SH-SY5Y (cell line): ENCODE results near the gene RPL10A.

Source experiments
- GATA2 ChIP-seq: IDR thresholded peaks from 2 replicates; pipeline ENCODE4 v1.6.1; 2011; ENCODE audit warnings: mild to moderate bottlenecking, low read depth, low read length
- GATA3 ChIP-seq: IDR thresholded peaks from 2 replicates; pipeline ENCODE4 v1.6.1; 2011; ENCODE audit warnings: low read depth, mild to moderate bottlenecking, low read length, moderate library complexity

The RPL10A gene

GRCh38 chr6:35497571-35498421 lies 29.6 kb downstream of the RPL10A start:
- TF ChIP-seq GATA3 (no peak), GATA2 (no peak)

GRCh38 chr6:35498422-35499067 lies 30.3 kb downstream of the RPL10A start:
- TF ChIP-seq GATA2 (no peak), GATA3 (no peak)

DNA sequence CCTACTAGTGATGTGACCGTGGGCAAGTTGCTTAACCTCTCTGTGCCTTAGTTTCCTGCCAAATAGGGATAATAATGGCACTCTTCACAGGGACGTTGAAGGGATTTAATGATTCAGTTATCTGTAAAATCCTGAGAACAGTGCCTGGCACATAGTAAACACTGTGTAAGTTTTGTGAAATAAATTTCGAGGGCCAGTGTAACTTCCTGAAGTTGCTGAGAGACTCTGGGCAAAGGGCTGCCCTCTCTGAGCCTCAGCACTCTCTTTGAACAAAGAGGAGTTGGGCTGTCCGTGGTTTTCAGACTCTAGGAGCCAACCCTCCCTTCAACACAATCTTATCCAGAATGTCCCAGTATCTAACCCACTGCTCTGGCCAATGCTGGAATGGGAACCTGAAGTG lies 31.2 kb downstream of the RPL10A start:
- TF ChIP-seq GATA2 (no peak), GATA3 (no peak)

DNA sequence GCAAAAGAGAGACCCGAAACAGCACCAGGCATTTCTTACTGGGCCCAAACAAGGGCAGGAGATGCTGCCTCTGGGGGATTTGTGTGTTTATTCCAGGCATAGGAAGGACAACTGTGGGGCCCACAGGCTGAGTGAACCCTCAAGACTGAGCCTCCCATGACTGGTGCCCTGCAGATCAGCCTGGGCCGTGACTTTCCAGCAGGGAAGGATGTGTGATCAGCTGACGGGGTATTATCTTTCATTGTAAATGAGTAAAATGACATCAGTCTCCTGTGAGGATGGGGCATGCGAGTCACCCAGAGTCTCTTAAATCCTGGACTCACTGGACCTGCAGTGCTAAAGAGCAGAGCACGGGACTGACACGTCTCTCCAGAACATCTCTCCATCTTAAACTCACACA lies 32.6 kb downstream of the RPL10A start:
- no peak for TF ChIP-seq GATA3

- TF ChIP-seq GATA3 (no peak), GATA2 (no peak)
These were observed 33.6 kb downstream of the RPL10A start for GRCh38 chr6:35501784-35502183.

DNA sequence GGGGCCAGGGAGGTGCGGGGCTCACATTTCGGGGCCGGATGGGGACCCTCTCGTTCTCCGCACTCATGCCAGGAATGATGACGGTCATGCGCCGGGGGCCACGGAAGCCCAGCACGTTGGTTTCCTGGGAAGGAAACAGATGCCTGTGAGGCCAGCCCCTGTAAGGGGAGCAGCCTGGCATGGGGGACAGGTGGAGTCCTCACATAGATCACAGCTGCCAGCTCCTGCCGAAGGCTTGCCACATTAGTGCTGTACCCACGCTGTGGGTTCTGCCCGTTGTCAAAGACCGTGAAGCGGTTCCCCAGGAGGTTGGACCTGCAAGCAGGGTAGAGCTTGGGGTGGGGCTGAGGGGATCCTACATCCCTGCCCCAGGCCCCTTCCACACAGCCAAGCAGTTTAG lies 35.3 kb downstream of the RPL10A start:
- TF ChIP-seq GATA2: no peak
- TF ChIP-seq GATA3: no peak

- TF ChIP-seq GATA3 (no peak), GATA2 (no peak)
These were observed 37.8 kb downstream of the RPL10A start for GRCh38 chr6:35505999-35506412.

DNA sequence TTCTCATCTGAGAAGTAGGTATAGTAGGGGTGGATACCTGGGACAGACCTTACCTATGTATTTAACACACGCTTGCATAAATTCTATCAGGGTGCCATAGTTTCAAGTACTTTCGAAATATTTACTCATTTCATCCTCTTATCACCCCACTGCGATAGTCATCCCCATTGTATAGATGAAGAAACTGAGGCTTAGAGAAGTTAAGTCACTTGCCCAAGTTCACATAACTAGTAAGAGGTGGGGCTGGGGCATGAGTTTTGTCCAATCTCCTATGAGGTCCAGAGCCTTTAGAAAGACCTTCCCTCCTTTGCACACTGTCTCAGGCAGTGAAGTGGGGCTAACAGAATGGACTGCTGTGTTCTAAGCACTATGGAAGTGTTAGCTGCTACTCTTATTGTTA lies 38.3 kb downstream of the RPL10A start:
- TF ChIP-seq GATA3: no peak
- no peak for TF ChIP-seq GATA2

DNA sequence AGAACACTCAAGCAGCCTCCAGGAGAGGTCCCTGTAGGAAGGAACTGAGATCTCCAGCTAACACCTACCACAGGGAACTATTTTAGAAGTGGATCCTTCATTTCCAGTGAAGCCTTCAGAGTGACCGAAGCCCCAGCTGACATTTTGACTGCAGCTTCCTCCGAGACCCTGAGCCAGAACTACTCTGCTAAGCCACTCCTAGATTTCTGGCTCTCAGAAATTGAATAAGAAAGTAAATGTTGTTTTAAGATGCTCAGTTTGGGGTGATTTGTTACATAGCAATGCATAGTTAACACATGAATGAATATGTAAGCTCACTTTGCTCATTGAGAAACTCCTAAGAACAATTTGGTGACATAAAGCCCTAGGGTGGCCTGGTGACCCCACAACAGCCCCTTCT lies 39.0 kb downstream of the RPL10A start:
- TF ChIP-seq GATA3 (no peak), GATA2 (no peak)

GRCh38 chr6:35508027-35508426 lies 39.8 kb downstream of the RPL10A start:
- TF ChIP-seq GATA2: no peak
- no peak for TF ChIP-seq GATA3

DNA sequence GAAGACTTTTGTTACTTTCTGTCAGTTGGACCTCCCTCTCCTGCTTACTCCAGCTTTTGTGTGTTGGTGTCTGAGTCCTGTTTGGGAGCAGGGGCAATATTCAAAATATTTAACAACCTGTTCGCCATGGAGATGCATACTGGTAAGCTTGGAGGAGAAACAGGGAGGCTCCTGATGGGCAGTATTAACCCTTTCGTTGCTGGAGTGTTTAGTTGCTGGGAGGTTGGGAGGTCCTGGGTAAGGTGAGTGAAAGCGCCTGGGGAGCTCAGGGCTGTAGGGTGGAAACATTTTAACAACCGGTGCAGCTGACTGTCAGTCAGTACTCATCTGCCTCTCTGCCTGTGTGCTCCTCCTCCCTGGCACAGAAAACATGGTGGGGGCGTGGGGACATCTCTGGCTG lies 40.3 kb downstream of the RPL10A start:
- no peak for TF ChIP-seq GATA2
- no peak for TF ChIP-seq GATA3

GRCh38 chr6:35510916-35511561 lies 42.8 kb downstream of the RPL10A start:
- TF ChIP-seq GATA2: no peak

DNA sequence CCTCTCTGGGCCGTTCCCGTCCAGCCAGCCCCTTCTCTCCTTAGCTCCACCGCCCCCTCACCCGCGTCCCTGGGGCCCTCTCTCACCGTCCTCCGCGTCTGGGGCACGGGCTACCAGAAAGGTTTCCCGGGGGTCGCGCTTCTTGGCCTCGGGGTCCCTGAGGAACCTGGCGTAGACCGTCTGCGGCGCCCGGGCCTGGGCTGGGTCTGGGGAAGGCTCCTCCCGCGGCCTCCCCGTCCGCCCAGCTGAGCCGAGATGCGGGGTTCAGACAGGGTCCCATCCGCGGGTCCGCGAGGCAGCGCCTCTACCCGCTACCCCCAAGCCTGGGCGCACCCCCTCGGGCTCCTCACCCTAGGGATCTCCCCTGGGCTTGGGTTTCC lies 43.4 kb downstream of the RPL10A start:
- TF ChIP-seq GATA2: no peak
- no peak for TF ChIP-seq GATA3

DNA sequence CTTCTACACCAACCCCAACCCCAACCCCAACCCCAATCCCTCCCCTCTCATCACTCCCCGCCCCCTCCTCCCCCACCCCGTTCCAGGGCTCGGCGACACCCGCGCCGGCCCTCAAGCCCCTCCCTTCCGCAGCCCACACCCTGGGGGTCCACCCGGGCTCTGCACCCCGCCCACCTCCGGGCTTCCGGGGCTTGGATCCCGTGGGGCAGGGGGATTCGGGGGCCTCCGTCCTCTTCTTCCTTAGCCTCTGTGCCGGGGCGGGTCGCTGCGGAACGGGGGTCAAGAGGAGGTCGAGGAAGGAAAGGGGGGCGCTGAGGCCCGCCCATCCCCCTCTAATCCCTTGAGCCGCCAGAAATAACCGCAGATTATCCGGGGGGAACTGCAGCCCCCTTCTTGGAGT lies 43.8 kb downstream of the RPL10A start:
- TF ChIP-seq GATA2 (no peak), GATA3 (no peak)

GRCh38 chr6:35512740-35513139 lies 44.5 kb downstream of the RPL10A start, which contains the start of gene TULP1:
TSS of gene TULP1 (minus strand) at chr6:35512896. CDS start at chr6:35512858, 38 bp downstream.
- no peak for TF ChIP-seq GATA2
- no peak for TF ChIP-seq GATA3
